ENCODE measurements around the gene CUX1.

DNA sequence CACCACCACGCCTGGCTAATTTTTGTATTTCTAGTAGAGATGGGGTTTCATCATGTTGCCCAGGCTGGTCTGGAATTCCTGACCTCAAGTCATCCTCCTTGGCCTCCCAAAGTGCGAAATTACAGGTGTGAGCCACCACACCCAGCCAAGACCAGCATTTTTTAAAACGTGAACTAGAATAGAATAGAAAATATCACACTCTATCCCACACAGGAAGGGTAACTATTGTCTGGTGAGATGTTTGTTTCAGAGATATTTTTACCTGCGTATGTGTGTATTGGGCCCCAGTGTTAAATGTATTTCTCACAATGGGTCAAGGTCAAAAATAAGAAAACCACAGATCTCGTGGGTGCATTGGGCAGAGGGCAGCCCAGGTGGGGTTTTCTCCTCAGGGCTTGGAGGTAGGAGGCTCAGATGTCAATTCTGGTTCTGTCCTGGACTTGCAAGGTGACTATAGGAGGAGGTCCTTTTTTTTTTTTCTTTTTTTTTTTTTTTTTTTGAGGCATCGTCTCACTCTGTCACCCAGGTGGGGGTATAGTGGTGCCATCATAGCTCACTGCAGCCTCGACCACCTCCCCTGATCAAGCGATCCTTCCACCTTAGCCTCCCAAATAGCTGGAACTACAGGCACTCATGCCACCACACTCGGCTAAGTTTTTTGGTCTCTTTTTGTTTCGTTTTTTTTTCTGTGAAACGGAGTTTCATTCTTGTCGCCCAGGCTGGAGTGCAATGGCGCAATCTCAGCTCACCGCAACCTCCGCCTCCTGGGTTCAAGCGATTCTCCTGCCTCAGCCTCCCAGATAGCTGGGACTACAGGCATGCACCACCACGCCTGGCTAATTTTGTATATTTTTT lies 488.2 kb downstream of the CUX1 start:
- TF ChIP-seq, protein P1, sequence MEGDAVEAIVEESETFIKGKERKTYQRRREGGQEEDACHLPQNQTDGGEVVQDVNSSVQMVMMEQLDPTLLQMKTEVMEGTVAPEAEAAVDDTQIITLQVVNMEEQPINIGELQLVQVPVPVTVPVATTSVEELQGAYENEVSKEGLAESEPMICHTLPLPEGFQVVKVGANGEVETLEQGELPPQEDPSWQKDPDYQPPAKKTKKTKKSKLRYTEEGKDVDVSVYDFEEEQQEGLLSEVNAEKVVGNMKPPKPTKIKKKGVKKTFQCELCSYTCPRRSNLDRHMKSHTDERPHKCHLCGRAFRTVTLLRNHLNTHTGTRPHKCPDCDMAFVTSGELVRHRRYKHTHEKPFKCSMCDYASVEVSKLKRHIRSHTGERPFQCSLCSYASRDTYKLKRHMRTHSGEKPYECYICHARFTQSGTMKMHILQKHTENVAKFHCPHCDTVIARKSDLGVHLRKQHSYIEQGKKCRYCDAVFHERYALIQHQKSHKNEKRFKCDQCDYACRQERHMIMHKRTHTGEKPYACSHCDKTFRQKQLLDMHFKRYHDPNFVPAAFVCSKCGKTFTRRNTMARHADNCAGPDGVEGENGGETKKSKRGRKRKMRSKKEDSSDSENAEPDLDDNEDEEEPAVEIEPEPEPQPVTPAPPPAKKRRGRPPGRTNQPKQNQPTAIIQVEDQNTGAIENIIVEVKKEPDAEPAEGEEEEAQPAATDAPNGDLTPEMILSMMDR (IDR thresholded peaks at IDR 0.05; ENCODE audit: low read depth, low read length, poor library complexity, severe bottlenecking), result peak; percentile 4
- no peak for TF ChIP-seq EZH2phosphoT487 (IDR thresholded peaks at IDR 0.05; ENCODE audit: borderline replicate concordance, low read length)
